ENCODE measurements around the gene HOTAIR. TPM values are rescaled to one million over a fixed set of nuclear protein-coding genes. Genes with fewer than 3 reads are reported as not detected.
A peak's percentile ranks its signal among the peaks of the same experiment; 100 is the strongest.

HOTAIR gene
- total RNA-seq, 1 experiment from 2014 or later: not detected

- Mint-ChIP-seq H3K4me1 (ENCODE audit: low read depth, unreplicated experiment) (peaks cover 8% of the 10 kb centered on the region), H3K27ac (ENCODE audit: unreplicated experiment) (no peak overlapping the region), H3K9me3 (ENCODE audit: low read depth, unreplicated experiment) (no peaks in the 10 kb centered on the region), H3K36me3 (ENCODE audit: insufficient read depth, unreplicated experiment) (peaks cover 8% of the 10 kb centered on the region), H3K4me3 (ENCODE audit: low read depth, unreplicated experiment) (no peak overlapping the region), H3K27me3 (ENCODE audit: unreplicated experiment) (peaks cover 76% of the 10 kb centered on the region)
- no peak for DNase-seq
- TF ChIP-seq CTCF (IDR thresholded peaks at IDR 0.05; ENCODE audit: unreplicated experiment): no peak
- intact Hi-C loops (cut with micrococcal nuclease; ENCODE audit: unreplicated experiment): no loop called here
- no TSS peak for BruUV-seq (replicated peaks)
- CTCF ChIA-PET: no interaction called here
Measured at GRCh38 chr12:53975064-53975471, 314 bp upstream of the HOTAIR start.

- H3K27ac Mint-ChIP-seq (ENCODE audit: unreplicated experiment): no peak overlapping the region
- no peaks in the 10 kb centered on the region for H3K9me3 Mint-ChIP-seq (ENCODE audit: low read depth, unreplicated experiment)
- TF ChIP-seq CTCF (IDR thresholded peaks at IDR 0.05; ENCODE audit: unreplicated experiment): no peak
- DNase-seq: no peak
- peaks cover 3% of the 10 kb centered on the region for H3K4me1 Mint-ChIP-seq (ENCODE audit: low read depth, unreplicated experiment)
- peak overlapping the region; percentile 37 for H3K4me3 Mint-ChIP-seq (ENCODE audit: low read depth, unreplicated experiment)
- peaks cover 8% of the 10 kb centered on the region for H3K36me3 Mint-ChIP-seq (ENCODE audit: insufficient read depth, unreplicated experiment)
- no TSS peak for BruUV-seq (replicated peaks)
- CTCF ChIA-PET: interaction anchor here (0.6 kb wide), 2 partner anchors 36 to 230 kb away, joined by 4 read pairs; partner anchors contain the start of gene HOXC8
- intact Hi-C loops (cut with micrococcal nuclease; ENCODE audit: unreplicated experiment): no loop called here
- H3K27me3 Mint-ChIP-seq (ENCODE audit: unreplicated experiment): peaks cover 80% of the 10 kb centered on the region
Measured at GRCh38 chr12:53973236-53974042, 1.3 kb downstream of the HOTAIR start.

GRCh38 chr12:53972722-53973235 is 2.0 kb downstream of the HOTAIR start, which contains the start of gene HOXC11:
Gene HOXC11 (plus strand): TSS chr12:53973126. CDS start chr12:53973242, 116 bp downstream.
- H3K27ac Mint-ChIP-seq (ENCODE audit: unreplicated experiment): no peak within 1 kb of the TSS
- H3K27me3 Mint-ChIP-seq (ENCODE audit: unreplicated experiment): peaks cover 87% of the 10 kb centered on the region
- DNase-seq: no peak
- intact Hi-C loops (cut with micrococcal nuclease; ENCODE audit: unreplicated experiment): no loop called here
- CTCF ChIA-PET: interaction anchor here (0.6 to 0.7 kb wide), 2 partner anchors 9 to 36 kb away, joined by 3 to 4 read pairs; partner anchors contain the start of gene HOXC8
- peaks cover 8% of the 10 kb centered on the region for H3K36me3 Mint-ChIP-seq (ENCODE audit: insufficient read depth, unreplicated experiment)
- H3K4me1 Mint-ChIP-seq (ENCODE audit: low read depth, unreplicated experiment): no peaks in the 10 kb centered on the region
- H3K9me3 Mint-ChIP-seq (ENCODE audit: low read depth, unreplicated experiment): no peaks in the 10 kb centered on the region
- peak within 1 kb of the TSS; percentile 37 for H3K4me3 Mint-ChIP-seq (ENCODE audit: low read depth, unreplicated experiment)
- no peak for TF ChIP-seq CTCF (IDR thresholded peaks at IDR 0.05; ENCODE audit: unreplicated experiment)
- no TSS peak for BruUV-seq (replicated peaks)

GRCh38 chr12:53972152-53972702 is 2.5 kb downstream of the HOTAIR start:
- Mint-ChIP-seq H3K9me3 (ENCODE audit: low read depth, unreplicated experiment) (no peaks in the 10 kb centered on the region), H3K4me1 (ENCODE audit: low read depth, unreplicated experiment) (no peaks in the 10 kb centered on the region), H3K36me3 (ENCODE audit: insufficient read depth, unreplicated experiment) (peaks cover 8% of the 10 kb centered on the region), H3K27ac (ENCODE audit: unreplicated experiment) (no peak overlapping the region), H3K27me3 (ENCODE audit: unreplicated experiment) (peaks cover 93% of the 10 kb centered on the region), H3K4me3 (ENCODE audit: low read depth, unreplicated experiment) (no peak overlapping the region)
- no peak for DNase-seq
- no TSS peak for BruUV-seq (replicated peaks)
- no peak for TF ChIP-seq CTCF (IDR thresholded peaks at IDR 0.05; ENCODE audit: unreplicated experiment)
- CTCF ChIA-PET: interaction anchor here (0.6 to 0.7 kb wide), 2 partner anchors 8 to 17 kb away, joined by 3 read pairs; partner anchors contain the start of gene HOXC12
- intact Hi-C loops (cut with micrococcal nuclease; ENCODE audit: unreplicated experiment): no loop called here

Data from Calu3 (cell line).